DMS114 treated with DMSO at 0.1 percent for 48 hours (cell line): ENCODE data around the gene SH3RF3.
A peak's percentile ranks its signal among the peaks of the same experiment; 100 is the strongest.

Experiments
- DNase-seq: peaks from one replicate; lab custom pipeline; 2025; ENCODE audit not compliant: unreplicated experiment; lab: John Stamatoyannopoulos, UW

Gene SH3RF3

GRCh38 chr2:109486711-109487535, 357.9 kb downstream of the SH3RF3 start:
- DNase-seq, result no peak

- DNase-seq, result no peak
Observed at GRCh38 chr2:109487536-109487869, 358.5 kb downstream of the SH3RF3 start.

GRCh38 chr2:109487871-109488655, 359.1 kb downstream of the SH3RF3 start:
- no peak for DNase-seq

GRCh38 chr2:109489296-109489695, 360.3 kb downstream of the SH3RF3 start:
- no peak for DNase-seq

GRCh38 chr2:109493176-109493935, 364.4 kb downstream of the SH3RF3 start:
- no peak for DNase-seq

- no peak for DNase-seq
Observed at GRCh38 chr2:109494351-109494750, 365.3 kb downstream of the SH3RF3 start.

GRCh38 chr2:109497463-109497862, 368.5 kb downstream of the SH3RF3 start:
- DNase-seq, result no peak

- no peak for DNase-seq
Observed at GRCh38 chr2:109497911-109498870, 369.2 kb downstream of the SH3RF3 start.

GRCh38 chr2:109498906-109499305, 369.9 kb downstream of the SH3RF3 start:
- DNase-seq, result no peak

GRCh38 chr2:109499566-109499965, 370.6 kb downstream of the SH3RF3 start:
- DNase-seq, result no peak

GRCh38 chr2:109500910-109501309, 371.9 kb downstream of the SH3RF3 start:
- no peak for DNase-seq

GRCh38 chr2:109501461-109501860, 372.5 kb downstream of the SH3RF3 start:
- DNase-seq, result no peak

- DNase-seq, result no peak
Observed at GRCh38 chr2:109503191-109503590, 374.2 kb downstream of the SH3RF3 start.

GRCh38 chr2:109507217-109507616, 378.2 kb downstream of the SH3RF3 start:
- DNase-seq, result no peak

GRCh38 chr2:109507828-109508227, 378.8 kb downstream of the SH3RF3 start:
- DNase-seq, result no peak

- no peak for DNase-seq
Observed at GRCh38 chr2:109508556-109508955, 379.6 kb downstream of the SH3RF3 start.

GRCh38 chr2:109510136-109511028, 381.4 kb downstream of the SH3RF3 start:
- peak; percentile 45 for DNase-seq

GRCh38 chr2:109511168-109511567, 382.2 kb downstream of the SH3RF3 start:
- no peak for DNase-seq

- no peak for DNase-seq
Observed at GRCh38 chr2:109512076-109512475, 383.1 kb downstream of the SH3RF3 start.
